Gastrocnemius medialis (tissue), 4 donors: ENCODE results near the gene TMTC1. TPM values are rescaled to one million over a fixed set of nuclear protein-coding genes. Genes with fewer than 3 reads are reported as not detected.

ENCODE experiments used
- ATAC-seq, 2 donors: fragments of 150-250 bp; one replicate each; pipeline ENCODE4 v1.9.1; 2016
- DNase-seq, 2 donors: peaks; one replicate each; pipeline ENCODE4 v3.0.0-alpha.2; 2019
- H3K27ac ChIP-seq, 4 donors: fragments of 200-600 bp; sonication (generic); 1 replicate in 1 of 4; 2 replicates in 3 of 4; pipeline ENCODE4 v1.5.1; 2016 to 2018; ENCODE audit warnings: mild to moderate bottlenecking in 2 of 4, moderate library complexity in 1 of 4
- H3K27me3 ChIP-seq, 3 donors: fragments of 200-600 bp; sonication (generic) in 2 of 3; 1 replicate in 1 of 3; 2 replicates in 2 of 3; pipeline versions ENCODE4 v1.5.1 to v1.6.0; 2016 to 2019; ENCODE audit warnings: mild to moderate bottlenecking in 1 of 3, moderate library complexity in 1 of 3
- H3K36me3 ChIP-seq, 2 donors: fragments of 200-600 bp; sonication (generic) in 1 of 2; one replicate each; pipeline ENCODE4 v1.5.1; 2017 to 2018
- H3K4me1 ChIP-seq, 2 donors: fragments of 200-600 bp; sonication (generic) in 1 of 2; one replicate each; pipeline ENCODE4 v1.5.1; 2016 to 2017; ENCODE audit warnings: mild to moderate bottlenecking in 2 of 2
- H3K4me3 ChIP-seq, 4 donors: fragments of 200-600 bp; sonication (generic) in 3 of 4; 1 replicate in 1 of 4; 2 replicates in 3 of 4; pipeline ENCODE4 v1.5.1; 2016 to 2019; ENCODE audit warnings: mild to moderate bottlenecking in 2 of 4
- H3K9me3 ChIP-seq, 3 donors: fragments of 200-600 bp; sonication (generic) in 2 of 3; 1 replicate in 1 of 3; 2 replicates in 2 of 3; pipeline ENCODE4 v1.5.1; 2016 to 2019
- CTCF ChIP-seq, 5 experiments: fragments of 450-650 bp in 3 of 5; fragments of 200-600 bp in 2 of 5; sonication (generic) in 2 of 5; IDR thresholded peaks in 4 of 5; conservative IDR thresholded peaks in 1 of 5; 1 replicate in 4 of 5; 2 replicates in 1 of 5; pipeline ENCODE4 v1.5.1; 2016 to 2019; ENCODE audit warnings: antibody characterized with exemption in 5 of 5, mild to moderate bottlenecking in 3 of 5, moderate library complexity in 3 of 5
- POLR2A ChIP-seq, 2 donors: fragments of 450-650 bp; IDR thresholded peaks; one replicate each; pipeline ENCODE4 v1.6.1; 2017; ENCODE audit warnings: antibody characterized with exemption in 2 of 2, mild to moderate bottlenecking in 2 of 2, moderate library complexity in 2 of 2
- in situ Hi-C, 4 donors: fragments of 200-750 bp; cut with MboI; loops; one replicate each; pipeline versions ENCODE4 v1.15.0 to v1.8.0; 2017; ENCODE audit warnings: low sequenced_read_pairs in 4 of 4
- intact Hi-C: fragments of 100-400 bp; cut with DNase I; formaldehyde crosslinking; loops from one replicate; pipeline ENCODE4 v1.15.1; 2023; ENCODE audit warnings: low total_unique reads
- total RNA-seq, 4 donors: library from RNA; depleted of rRNA; stranded (reverse); fragments of >200 nt; gene quantifications; one replicate each; pipeline versions ENCODE4 v1.1.0 to v1.2.3, GENCODE V29; 2016

TMTC1 gene
- total RNA-seq, 4 donors from 2014 or later, result 38.5 to 83.5 (median 42.6) TPM

- Histone ChIP-seq H3K36me3 (peaks cover 0 to 6% of the 10 kb centered on the region in 2 donors), H3K27ac (no peak overlapping the region), H3K27me3 (no peaks in the 10 kb centered on the region), H3K9me3 (no peaks in the 10 kb centered on the region), H3K4me3 (no peak overlapping the region), H3K4me1 (peaks cover 38 to 55% of the 10 kb centered on the region in 2 donors)
- TF ChIP-seq POLR2A (IDR thresholded peaks at IDR 0.05) (no peak), CTCF (IDR thresholded peaks at IDR 0.05 in 4 of 5, conservative IDR thresholded peaks at IDR 0.05 in 1 of 5) (no peak)
- ATAC-seq (no peak), DNase-seq (no peak)
- in situ Hi-C loops, result no loop called here
- intact Hi-C loops, result no loop called here
These were observed 15.4 kb downstream of the TMTC1 start for GRCh38 chr12:29768372-29768771.

- Histone ChIP-seq H3K27me3 (no peaks in the 10 kb centered on the region), H3K27ac (peak overlapping the region; percentile 45 to 67 (median 49)), H3K9me3 (no peaks in the 10 kb centered on the region), H3K4me1 (peaks cover 26 to 32% of the 10 kb centered on the region in 2 donors), H3K4me3 (no peak overlapping the region), H3K36me3 (peaks cover 0 to 10% of the 10 kb centered on the region in 2 donors)
- DNase-seq, result no peak
- peak; percentile 3 to 6 for ATAC-seq
- in situ Hi-C loops (no loop called here), intact Hi-C loops (loop anchor here (2.0 kb wide), 2 partner anchors 20 to 50 kb away; partner anchors contain the start of gene TMTC1)
- no peak for TF ChIP-seq CTCF (IDR thresholded peaks at IDR 0.05 in 4 of 5, conservative IDR thresholded peaks at IDR 0.05 in 1 of 5)
- no peak for TF ChIP-seq POLR2A (IDR thresholded peaks at IDR 0.05)
These were observed 20.4 kb downstream of the TMTC1 start for GRCh38 chr12:29763301-29763683.

GRCh38 chr12:29762637-29763300, 21.0 kb downstream of the TMTC1 start:
- in situ Hi-C loops, result no loop called here
- intact Hi-C loops, result loop anchor here (1.0 to 2.0 kb wide), 3 partner anchors 18 to 50 kb away; partner anchors contain the start of gene TMTC1
- TF ChIP-seq POLR2A (IDR thresholded peaks at IDR 0.05) (no peak), CTCF (IDR thresholded peaks at IDR 0.05 in 4 of 5, conservative IDR thresholded peaks at IDR 0.05 in 1 of 5) (no peak)
- ATAC-seq (peak; percentile 100), DNase-seq (peak; percentile 77 to 89)
- peak overlapping the region; percentile 49 to 67 (median 62) for H3K27ac ChIP-seq
- H3K4me3 ChIP-seq, result no peak overlapping the region
- peaks cover 23 to 30% of the 10 kb centered on the region in 2 donors for H3K4me1 ChIP-seq
- peaks cover 0 to 14% of the 10 kb centered on the region in 2 donors for H3K36me3 ChIP-seq
- no peaks in the 10 kb centered on the region for H3K27me3 ChIP-seq
- no peaks in the 10 kb centered on the region for H3K9me3 ChIP-seq

GRCh38 chr12:29759950-29760349, 23.8 kb downstream of the TMTC1 start:
- Histone ChIP-seq H3K27me3 (no peaks in the 10 kb centered on the region), H3K27ac (no peak overlapping the region), H3K9me3 (no peaks in the 10 kb centered on the region), H3K4me3 (no peak overlapping the region), H3K36me3 (peaks cover 0 to 10% of the 10 kb centered on the region in 2 donors), H3K4me1 (peaks cover 24% of the 10 kb centered on the region in 2 donors)
- intact Hi-C loops, result no loop called here
- in situ Hi-C loops, result no loop called here
- no peak for TF ChIP-seq CTCF (IDR thresholded peaks at IDR 0.05 in 4 of 5, conservative IDR thresholded peaks at IDR 0.05 in 1 of 5)
- no peak for TF ChIP-seq POLR2A (IDR thresholded peaks at IDR 0.05)
- DNase-seq, result no peak
- ATAC-seq, result no peak
